ENCODE results near the gene PLA2G4D. TPM values are rescaled to one million over a fixed set of nuclear protein-coding genes. Genes with fewer than 3 reads are reported as not detected.

The PLA2G4D gene
- total and polyA plus RNA-seq, 10 of the 15 experiments (the other 5 are each of a cell fraction or from before 2014, with no cell fraction given): 0.03 TPM; not detected in 9

DNA sequence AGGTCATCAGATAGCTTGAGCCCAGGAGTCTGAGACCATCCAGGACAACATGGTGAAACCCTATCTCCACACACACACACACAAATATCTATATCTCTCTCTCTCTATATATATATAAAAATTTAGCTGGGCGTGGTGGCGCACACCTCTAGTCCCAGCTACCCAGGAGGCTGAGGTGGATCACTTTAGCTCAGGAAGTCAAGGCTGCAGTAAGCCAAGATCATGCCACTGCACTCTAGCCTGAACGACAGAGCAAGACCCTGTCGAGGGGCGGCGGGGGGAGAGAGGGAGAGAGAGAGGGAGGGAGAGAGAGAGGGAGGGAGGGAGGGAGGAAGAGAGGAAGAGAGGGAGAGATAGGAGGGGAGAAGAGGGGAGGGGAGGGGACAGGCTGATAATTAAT is 34.1 kb upstream of the PLA2G4D start:
- ChIA-PET CTCF (interaction anchor here (1.1 kb wide), 1 partner anchor 40 kb away, joined by 4 read pairs; no protein-coding TSS in a partner anchor), SMC1A (ENCODE audit: uncharacterized antibody, unreplicated experiment) (interaction anchor here (0.9 kb wide), 1 partner anchor 139 kb away, joined by 3 read pairs; no protein-coding TSS in a partner anchor), RAD21 (ENCODE audit: unreplicated experiment) (no interaction called here), POLR2A (no interaction called here)
- no peak overlapping the region for H3K4me3 ChIP-seq
- DNase-seq (ENCODE audit: low read depth, low spot score): no peak
- no TSS peak for BruUV-seq (replicated peaks)
- ATAC-seq: no peak
- no peaks in the 10 kb centered on the region for H3K4me1 ChIP-seq (ENCODE audit: control insufficient read depth, insufficient read depth, low read length)
- no peaks in the 10 kb centered on the region for H3K79me2 ChIP-seq (ENCODE audit: control insufficient read depth, insufficient read depth, low read length)
- intact Hi-C loops (cut with micrococcal nuclease; ENCODE audit: unreplicated experiment): no loop called here
- no peaks in the 10 kb centered on the region for H3K36me3 ChIP-seq (ENCODE audit: control insufficient read depth in 2 of 2, insufficient read depth in 2 of 2, low read length in 1 of 2)
- FAIRE-seq: no peak
- 54% methylated on average over 3 of the region's 6 CpGs for WGBS (ENCODE audit: insufficient coverage, insufficient replicate concordance, low lambda C conversion rate, missing lambda C conversion rate)
- H3K27me3 ChIP-seq (replicated peaks in 1 of 2; ENCODE audit: control insufficient read depth in 2 of 2, insufficient read depth in 2 of 2, low read length in 1 of 2): no peaks in the 10 kb centered on the region
- H3K9me3 ChIP-seq (replicated peaks; ENCODE audit: control insufficient read depth, insufficient read depth, low read length): no peaks in the 10 kb centered on the region
- no peak overlapping the region for H3K9ac ChIP-seq (ENCODE audit: control insufficient read depth, insufficient read depth, low read length)
- no peak overlapping the region for H3K4me2 ChIP-seq (ENCODE audit: control insufficient read depth, insufficient read depth)
- H4K20me1 ChIP-seq (ENCODE audit: control insufficient read depth, insufficient read depth): no peaks in the 10 kb centered on the region; the same call in 1 of the 2 replicates
- no peak overlapping the region for H3K27ac ChIP-seq (ENCODE audit: control insufficient read depth, insufficient read depth)
- in situ Hi-C loops (cut with MboI): no loop called here
- H2AFZ ChIP-seq (ENCODE audit: control insufficient read depth, low read depth, low read length): no peak overlapping the region
- TF ChIP-seq RAD21 (IDR thresholded peaks at IDR 0.05; ENCODE audit: insufficient read depth, low read depth, low read length) (no peak), TCF7 (IDR thresholded peaks at IDR 0.05; ENCODE audit: borderline replicate concordance) (no peak), ESRRA (IDR thresholded peaks at IDR 0.05; ENCODE audit: low read length) (no peak), SPI1 (IDR thresholded peaks at IDR 0.05; ENCODE audit: borderline replicate concordance, insufficient read depth, low read depth, low read length) (no peak), JUND (IDR thresholded peaks at IDR 0.05; ENCODE audit: low read depth, low read length) (no peak), NBN (IDR thresholded peaks at IDR 0.05) (no peak), POLR2AphosphoS5 (IDR thresholded peaks at IDR 0.05; ENCODE audit: low read length) (no peak), MTA3 (IDR thresholded peaks at IDR 0.05; ENCODE audit: borderline replicate concordance, low read length) (no peak), PAX8 (IDR thresholded peaks at IDR 0.05) (no peak), WRNIP1 (IDR thresholded peaks at IDR 0.05; ENCODE audit: borderline replicate concordance, low read depth, low read length) (no peak), FOS (IDR thresholded peaks at IDR 0.05; ENCODE audit: borderline replicate concordance, extremely low read depth, insufficient read length) (no peak), TCF12 (IDR thresholded peaks at IDR 0.05; ENCODE audit: low read depth, low read length) (no peak)
- TF ChIP-seq, protein P1, sequence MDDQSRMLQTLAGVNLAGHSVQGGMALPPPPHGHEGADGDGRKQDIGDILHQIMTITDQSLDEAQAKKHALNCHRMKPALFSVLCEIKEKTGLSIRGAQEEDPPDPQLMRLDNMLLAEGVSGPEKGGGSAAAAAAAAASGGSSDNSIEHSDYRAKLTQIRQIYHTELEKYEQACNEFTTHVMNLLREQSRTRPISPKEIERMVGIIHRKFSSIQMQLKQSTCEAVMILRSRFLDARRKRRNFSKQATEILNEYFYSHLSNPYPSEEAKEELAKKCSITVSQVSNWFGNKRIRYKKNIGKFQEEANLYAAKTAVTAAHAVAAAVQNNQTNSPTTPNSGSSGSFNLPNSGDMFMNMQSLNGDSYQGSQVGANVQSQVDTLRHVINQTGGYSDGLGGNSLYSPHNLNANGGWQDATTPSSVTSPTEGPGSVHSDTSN (IDR thresholded peaks at IDR 0.05; ENCODE audit: insufficient replicate concordance, low read depth, low read length): no peak
- TF ChIP-seq, protein P2, sequence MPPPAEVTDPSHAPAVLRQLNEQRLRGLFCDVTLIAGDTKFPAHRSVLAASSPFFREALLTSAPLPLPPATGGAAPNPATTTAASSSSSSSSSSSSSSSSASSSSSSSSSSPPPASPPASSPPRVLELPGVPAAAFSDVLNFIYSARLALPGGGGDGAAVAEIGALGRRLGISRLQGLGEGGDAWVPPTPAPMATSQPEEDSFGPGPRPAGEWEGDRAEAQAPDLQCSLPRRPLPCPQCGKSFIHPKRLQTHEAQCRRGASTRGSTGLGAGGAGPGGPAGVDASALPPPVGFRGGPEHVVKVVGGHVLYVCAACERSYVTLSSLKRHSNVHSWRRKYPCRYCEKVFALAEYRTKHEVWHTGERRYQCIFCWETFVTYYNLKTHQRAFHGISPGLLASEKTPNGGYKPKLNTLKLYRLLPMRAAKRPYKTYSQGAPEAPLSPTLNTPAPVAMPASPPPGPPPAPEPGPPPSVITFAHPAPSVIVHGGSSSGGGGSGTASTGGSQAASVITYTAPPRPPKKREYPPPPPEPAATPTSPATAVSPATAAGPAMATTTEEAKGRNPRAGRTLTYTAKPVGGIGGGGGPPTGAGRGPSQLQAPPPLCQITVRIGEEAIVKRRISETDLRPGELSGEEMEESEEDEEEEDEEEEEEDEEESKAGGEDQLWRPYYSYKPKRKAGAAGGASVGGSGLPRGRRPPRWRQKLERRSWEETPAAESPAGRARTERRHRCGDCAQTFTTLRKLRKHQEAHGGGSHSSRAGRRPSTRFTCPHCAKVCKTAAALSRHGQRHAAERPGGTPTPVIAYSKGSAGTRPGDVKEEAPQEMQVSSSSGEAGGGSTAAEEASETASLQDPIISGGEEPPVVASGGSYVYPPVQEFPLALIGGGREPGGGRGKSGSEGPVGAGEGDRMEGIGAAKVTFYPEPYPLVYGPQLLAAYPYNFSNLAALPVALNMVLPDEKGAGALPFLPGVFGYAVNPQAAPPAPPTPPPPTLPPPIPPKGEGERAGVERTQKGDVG (CRISPR knock-in tag; IDR thresholded peaks at IDR 0.05): no peak
- TF ChIP-seq, protein P3, sequence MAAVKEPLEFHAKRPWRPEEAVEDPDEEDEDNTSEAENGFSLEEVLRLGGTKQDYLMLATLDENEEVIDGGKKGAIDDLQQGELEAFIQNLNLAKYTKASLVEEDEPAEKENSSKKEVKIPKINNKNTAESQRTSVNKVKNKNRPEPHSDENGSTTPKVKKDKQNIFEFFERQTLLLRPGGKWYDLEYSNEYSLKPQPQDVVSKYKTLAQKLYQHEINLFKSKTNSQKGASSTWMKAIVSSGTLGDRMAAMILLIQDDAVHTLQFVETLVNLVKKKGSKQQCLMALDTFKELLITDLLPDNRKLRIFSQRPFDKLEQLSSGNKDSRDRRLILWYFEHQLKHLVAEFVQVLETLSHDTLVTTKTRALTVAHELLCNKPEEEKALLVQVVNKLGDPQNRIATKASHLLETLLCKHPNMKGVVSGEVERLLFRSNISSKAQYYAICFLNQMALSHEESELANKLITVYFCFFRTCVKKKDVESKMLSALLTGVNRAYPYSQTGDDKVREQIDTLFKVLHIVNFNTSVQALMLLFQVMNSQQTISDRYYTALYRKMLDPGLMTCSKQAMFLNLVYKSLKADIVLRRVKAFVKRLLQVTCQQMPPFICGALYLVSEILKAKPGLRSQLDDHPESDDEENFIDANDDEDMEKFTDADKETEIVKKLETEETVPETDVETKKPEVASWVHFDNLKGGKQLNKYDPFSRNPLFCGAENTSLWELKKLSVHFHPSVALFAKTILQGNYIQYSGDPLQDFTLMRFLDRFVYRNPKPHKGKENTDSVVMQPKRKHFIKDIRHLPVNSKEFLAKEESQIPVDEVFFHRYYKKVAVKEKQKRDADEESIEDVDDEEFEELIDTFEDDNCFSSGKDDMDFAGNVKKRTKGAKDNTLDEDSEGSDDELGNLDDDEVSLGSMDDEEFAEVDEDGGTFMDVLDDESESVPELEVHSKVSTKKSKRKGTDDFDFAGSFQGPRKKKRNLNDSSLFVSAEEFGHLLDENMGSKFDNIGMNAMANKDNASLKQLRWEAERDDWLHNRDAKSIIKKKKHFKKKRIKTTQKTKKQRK (IDR thresholded peaks at IDR 0.05; ENCODE audit: low read depth, low read length): no peak

Data from GM12878 (cell line).